HG02840 (cell line): ENCODE data around the gene SDK2.

Experiments
- ATAC-seq: cut with Tn5 transposase; IDR thresholded peaks from one replicate; pipeline ENCODE4 v1.9.1; 2021; ENCODE audit warnings: mild to moderate bottlenecking, moderate library complexity, moderate number of reproducible peaks; ENCODE audit not compliant: unreplicated experiment, low FRiP score

SDK2 gene

DNA sequence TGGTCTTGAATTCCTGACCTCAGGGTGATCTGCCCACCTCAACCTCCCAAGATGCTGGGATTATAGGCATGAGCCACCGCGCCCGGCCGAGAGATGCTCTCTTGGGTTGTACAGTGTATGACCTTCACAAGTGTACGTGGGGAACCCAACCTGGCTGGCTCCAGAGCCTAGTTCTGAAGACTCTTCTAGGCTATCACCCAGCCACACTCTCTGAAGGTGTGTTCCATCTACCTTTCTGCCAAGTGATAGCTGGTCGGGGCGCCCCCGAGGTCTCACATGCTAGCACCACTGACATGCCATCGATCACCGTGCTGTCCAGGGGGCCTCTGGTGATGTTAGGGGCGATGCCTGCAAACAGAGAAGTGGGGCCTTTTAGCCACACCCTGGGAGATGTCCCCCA is 210.7 kb downstream of the SDK2 start:
- ATAC-seq: no peak

DNA sequence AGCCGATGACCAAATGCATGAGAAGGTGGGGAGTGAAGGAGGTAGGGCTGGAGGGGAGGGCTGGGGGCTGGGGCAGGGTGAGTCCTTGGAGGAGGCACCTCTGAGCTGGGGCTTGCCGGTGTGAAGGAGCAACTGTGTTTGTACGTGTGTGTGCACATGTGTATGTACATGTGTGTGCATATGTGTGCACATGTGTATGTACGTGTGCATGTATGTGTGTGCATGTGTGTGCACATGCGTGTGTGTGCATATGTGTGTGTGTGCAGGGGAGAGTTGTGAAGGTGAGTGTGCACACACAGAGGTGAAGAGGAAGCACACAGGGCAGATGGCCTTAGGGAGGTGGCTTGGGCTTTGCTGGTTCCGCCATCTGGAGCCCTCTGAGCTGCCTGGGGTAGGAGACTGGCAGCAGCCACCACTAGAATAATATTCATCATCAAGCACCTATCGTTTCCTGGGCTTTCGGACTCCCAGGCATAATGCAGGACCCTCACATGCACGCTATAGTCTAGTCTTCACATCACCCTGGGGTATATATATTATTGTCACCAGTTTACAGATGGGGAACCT is 211.5 kb downstream of the SDK2 start:
- ATAC-seq: no peak

DNA sequence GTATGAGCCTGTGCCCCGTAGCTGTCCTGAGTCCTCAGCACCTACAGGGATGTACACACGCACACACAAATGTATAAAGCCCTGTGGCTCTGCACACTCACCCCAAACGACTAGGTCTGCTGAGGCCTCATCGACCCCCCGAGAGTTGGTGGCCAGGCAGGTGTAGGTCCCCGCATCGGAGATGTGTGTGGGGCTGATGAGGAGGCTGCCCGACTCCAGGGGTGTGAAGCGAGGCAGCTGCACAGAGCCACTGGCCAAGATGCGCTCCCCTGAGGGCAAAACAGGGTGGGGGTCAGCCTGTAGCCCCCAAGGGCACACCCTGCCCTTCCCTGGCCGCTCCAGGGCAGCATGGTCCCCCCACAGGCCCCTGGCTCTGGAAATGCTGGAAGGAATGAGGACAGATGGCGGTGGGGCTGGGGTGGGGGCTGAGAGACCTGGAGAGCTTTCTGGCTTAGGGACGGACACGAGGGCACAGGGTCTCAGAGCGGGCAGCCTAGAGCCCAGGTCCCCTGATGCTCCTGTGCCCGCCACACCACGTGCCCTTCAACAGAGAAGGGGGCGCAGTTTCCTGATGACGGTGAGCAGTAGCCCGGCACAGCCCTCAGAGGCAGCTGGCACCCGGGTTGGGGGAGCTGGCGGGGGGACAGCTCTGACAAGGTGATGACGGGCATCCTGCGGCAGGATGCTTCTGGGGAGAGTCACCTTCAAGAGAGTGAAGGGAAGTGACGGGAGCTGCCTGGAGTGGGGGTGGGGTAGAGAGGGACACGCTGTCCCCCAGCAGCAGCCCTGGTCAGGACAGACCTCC is 212.6 kb downstream of the SDK2 start:
- ATAC-seq: no peak

DNA sequence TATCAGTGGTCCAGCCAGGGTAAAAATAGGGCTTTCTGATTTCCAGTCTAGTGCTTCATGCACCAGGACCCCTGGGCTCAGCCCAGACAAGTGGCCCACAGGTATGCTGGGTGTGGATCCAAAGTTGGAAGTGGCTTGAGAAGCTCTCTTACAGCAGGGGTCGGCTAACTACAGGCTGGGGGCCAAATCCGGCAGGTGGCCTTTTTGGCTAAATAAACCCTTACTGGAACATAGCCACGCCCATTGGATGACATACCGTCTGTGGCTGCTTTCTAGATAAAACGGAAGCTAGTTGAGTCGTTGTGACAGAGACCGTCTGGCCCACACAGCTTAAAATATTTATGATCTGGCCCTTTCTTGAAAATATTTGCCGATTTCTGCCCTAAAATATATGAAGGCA is 213.4 kb downstream of the SDK2 start:
- no peak for ATAC-seq

DNA sequence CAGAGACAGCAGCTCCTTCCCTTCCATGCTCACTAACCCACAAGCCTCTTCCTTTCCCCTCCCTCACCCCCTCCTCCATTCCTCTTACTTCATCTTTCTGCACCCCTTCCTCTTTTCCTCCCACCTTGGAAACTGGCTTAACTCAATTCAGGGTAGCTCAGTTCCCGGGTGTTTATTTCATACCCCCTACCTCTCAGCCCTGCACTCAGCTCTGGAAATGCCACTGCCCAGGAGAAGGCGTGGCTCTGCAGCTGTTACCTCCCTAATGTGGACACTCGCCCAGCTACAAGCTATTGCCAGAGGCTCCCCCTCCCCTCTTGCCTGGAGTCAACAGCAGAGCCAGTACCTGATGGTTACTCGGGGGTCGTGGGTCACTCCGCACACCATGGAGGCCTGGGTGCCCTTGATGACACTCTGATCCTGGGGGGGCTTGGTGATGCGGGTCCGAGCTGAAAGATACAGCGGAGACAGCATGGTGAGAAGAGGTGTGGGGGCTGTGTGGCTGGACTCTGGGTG is 214.0 kb downstream of the SDK2 start:
- ATAC-seq: no peak

DNA sequence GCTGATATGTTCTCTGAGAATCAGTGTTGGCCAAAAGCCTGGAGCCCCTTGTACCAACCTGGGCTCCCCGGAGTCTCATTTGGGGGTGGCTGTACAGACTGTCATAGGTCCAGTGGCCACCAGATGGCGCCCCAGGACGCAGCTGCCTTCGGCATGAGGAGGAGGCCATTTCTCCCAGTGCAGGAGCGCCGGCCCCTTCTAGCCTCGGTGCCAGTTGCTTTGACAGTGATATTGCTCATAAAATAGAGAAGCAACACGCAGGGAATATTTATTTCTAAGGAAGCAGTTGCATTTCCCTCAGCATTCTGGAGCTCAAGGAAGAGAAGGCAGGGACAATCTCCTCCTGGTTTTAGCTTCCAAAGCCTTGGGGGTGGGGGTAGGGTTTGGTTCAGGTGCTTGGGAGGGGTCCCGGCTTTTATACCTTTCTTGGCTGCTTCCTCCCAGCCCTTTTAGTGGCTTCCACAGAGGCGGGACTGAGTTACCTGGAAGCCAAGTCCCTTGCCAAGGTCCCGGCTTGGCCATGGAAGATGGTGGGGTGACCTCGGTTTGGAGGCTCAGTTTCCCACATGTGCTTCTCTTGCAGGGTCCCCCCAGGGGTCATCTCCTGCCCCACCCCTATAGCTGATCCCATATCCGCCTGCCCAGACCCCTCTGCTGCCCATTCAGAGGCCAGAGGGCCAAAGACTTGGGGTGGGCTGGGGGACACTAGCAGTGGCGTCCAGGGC is 214.6 kb downstream of the SDK2 start:
- ATAC-seq: no peak

DNA sequence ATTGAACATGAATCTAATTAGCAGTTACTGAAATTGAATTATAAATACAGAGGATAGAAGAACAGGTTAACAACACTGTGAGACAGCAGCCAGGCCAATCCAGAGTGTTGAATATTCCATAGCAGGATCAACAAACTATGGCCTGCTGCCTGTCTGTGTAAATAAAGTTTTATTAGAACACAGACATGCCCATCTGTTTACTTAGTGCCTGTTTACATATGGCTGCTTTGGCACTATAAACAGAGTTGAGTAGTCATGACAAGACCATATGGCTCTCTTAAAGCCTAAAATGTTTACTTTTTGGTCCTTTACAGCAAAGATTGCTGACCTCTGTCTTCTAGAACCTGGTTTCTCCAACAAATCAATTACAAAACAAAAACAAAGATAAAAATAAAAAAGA is 217.0 kb downstream of the SDK2 start:
- no peak for ATAC-seq

DNA sequence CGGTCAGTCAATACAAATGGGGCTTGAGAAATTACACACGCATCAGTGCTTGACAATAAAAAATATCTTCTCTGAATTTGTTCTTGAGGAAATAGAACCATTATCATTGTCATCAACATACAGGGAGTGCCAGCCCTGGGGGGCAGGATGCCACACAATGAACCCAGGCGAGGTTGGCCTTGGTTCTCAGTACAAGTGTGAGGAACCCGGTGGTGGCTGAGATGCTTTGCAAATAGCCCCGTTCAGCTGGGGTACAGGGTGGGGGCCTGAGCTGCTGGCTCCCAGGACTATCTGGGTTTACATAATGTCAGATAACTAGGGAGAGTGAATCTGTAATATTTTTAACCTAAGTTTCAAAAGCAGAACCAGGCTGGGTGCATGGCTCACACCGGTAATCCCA is 219.7 kb downstream of the SDK2 start:
- no peak for ATAC-seq

DNA sequence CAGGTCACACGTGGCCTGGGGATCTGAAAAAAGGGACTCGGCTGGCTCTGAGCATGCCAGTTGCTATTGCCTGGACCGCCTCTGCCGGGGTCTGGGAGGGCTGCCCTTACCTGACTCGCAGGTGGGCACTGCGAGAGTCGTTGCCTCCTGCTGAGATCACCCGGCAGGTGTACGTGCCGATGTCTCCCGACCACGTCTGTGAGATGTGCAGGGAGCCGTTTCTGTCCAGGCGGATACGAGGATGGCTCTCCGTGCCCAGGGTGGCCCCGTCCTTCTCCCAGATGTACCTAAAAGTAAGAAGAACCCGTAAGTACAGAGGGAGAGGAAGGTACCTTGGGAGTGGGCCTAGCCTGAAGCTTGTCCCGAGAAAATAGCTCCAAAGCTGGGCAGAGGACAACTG is 220.4 kb downstream of the SDK2 start:
- ATAC-seq: no peak

DNA sequence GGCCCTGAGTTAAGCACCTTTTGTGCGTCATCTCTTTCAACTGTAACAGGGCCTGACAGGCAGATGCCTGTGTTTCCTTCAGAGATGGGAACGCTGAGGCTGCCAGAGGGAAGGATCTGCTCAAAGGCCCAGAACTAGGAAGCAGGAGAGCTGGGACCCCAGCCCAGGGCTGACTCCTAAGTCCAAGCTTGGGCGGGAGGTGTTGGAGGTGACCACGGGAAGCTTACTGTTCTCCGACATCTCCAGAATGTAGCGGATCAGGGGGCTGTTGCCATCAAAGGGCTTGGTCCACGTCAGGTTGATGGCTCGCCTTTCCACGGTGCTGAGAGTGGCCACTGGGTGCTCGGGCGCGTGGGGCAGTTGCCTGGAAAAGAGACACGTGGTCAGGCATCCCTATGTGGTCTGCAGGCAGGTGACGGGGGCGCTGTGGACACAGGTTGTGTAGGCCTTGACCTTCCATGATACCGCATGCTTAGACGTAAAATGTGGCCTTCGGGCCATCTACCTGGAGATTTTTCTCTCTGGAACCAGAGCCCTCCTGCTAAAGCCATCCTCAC is 221.0 kb downstream of the SDK2 start:
- no peak for ATAC-seq

DNA sequence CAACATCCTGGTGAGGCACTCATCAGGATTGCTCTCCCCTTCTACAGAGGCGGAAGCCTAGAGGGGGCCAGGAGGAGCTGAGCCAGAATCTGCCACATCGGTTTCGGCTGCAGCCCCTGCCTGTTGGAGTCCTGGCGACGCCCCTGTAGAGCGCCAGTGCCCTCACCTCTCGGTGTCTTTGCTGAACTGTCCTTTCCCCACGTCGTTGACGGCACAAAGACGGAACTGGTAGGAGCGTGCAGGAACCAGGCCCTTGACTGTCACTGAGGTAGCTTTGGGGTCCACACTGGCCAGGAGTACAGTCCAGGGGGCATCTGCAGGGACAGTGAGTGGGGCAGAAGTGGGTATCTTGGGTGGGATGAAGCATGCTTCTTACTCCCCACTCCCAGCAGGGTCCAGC is 222.1 kb downstream of the SDK2 start:
- ATAC-seq: no peak

DNA sequence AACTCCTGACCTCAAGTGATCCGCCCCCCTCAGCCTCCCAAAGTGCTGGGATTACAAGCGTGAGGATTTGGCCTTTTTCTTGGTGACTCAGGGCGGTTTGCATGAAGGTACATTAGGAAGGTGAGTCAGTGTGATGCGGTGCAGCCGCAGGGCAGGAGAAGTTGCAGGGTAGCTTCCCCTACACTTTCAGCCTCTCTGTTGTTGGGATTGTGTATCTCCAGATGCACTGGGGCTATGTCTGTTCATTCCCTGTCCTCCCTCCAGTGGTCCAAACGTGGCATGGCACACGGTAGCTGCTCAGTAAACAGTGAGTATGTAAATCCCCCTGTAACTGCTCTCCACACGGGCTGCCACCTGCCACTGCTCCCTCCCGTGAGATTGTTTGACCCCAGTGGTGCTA is 223.3 kb downstream of the SDK2 start:
- ATAC-seq: no peak

DNA sequence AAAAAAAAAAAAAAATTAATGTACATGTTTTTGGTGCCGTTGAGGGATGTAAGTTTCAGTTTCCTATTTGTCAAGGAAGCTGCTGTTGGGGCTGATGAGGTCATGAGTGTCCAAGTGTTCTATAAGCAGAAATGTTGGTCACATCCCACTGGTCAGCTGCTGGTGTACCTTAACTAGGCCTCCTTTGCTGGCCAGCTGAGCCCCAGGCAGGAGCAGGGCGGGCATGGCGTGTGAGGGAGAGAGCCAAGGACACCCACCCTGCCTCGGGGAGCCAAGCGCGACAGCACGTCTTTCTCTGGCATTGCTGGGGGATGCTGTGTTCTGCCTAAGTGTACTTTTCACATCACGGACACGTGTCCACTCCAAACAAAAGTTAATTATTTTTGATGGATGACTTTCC is 224.4 kb downstream of the SDK2 start:
- ATAC-seq: no peak

DNA sequence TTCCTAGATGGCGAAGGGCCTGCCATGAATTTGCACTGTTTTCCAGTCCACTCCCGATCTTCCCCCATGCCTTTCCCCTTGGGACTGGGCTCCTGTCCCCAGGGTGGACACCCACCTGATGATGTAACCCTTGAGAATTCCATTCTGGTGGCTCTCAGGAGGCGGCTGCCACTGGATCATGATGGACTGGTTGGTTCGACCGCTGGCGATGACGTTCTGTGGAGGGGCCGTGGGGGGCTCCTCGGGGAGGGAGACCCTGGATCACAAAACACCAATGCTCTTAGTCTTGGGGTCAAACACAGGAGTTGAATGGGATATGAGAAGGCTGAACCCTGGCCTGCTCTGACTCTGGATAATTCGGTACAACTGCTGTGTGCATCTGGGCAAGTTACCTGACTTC is 225.2 kb downstream of the SDK2 start:
- ATAC-seq: no peak

DNA sequence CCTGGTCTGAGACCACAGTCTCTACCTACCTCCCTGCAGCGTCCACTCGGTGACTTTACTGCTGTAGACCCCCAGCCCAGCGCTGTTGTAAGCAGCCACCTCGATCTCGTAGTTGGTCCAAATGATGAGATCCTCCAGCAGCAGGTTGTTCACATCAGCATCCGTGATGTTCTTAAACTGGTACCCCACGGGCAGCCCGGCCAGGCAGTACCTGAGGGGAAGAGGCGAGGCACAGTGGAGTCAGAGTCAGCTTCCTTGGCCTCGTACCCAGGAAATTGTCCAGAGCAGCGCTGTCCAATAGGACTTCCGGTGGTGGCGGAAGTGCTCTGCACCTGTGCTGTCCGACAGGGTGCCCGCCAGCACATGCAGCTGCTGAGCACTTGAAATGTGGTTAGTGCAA is 228.5 kb downstream of the SDK2 start:
- ATAC-seq: no peak

DNA sequence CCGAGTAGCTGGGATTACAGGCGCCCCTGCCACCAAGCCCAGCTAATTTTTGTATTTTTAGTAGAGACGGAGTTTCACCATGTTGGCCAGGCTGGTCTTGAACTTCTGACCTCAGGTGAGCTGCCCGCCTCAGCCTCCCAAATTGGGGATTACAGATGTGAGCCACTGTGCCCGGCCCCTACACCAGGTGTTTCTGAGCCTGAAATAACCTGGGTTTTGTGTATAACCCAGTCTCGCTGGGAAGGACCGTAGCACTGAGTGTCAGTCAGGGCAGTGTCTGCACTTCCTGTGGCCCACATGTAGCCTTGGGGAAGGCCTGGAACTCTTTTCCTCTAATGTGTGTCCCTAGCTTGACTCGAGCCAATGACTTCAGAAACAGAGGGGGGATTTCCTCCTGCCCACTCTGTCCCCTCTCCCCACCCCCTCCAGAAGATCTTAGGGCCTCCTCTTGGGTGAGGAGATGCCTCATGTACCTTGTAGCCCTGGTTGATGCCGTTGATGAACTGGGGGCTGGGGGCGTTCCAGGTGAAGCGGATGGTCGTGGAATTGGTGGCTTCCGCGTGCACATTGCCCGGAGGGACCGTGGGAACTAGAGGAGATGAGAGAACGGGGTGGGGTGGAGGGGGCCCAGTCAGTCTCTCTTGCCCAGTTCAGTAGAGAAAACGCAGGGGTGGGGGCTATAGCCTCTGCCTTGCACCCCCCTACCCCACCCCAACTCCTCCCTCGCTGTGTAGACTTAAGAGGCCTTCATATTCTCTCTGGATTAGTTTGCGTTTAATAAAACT is 229.9 kb downstream of the SDK2 start:
- ATAC-seq: no peak

DNA sequence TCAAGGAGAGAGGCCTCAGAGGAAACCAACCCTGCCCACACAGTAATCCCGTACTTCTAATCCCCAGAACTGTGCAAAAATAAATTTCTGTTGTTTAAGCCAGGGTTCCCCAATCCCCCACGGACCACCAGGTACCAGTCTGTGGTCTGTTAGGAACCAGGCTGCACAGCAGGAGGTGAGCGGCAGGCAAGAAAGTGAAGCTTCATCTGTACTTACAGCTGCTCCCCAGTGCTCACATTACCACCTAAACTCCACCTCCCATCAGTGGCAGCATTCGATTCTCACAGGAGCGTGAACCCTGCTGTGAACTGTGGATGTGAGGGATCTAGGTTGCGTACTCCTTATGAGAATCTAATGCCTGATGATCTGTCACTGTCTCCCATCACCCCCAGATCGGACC is 231.3 kb downstream of the SDK2 start:
- no peak for ATAC-seq

DNA sequence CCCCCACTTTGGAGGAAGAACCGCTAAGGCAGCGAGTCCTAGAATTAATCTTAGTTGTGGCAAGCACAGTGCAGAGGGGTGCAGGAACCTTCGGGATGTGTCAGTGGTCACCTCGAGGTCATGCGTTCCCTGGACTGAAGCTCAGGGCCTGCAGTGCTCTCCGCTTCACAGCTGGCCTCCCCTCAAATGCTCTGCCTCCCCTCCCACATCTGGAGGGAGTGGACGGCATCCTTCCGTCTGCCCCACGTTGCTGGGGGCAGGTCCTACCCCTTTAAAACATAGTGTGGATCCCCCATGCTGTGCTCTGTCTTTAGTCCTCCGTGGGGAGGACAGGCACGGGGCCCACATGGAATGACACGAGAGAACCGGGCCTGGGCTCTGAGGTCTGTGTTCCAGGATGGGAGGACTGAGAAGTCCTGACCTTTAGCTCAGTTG is 232.9 kb downstream of the SDK2 start:
- ATAC-seq: no peak

DNA sequence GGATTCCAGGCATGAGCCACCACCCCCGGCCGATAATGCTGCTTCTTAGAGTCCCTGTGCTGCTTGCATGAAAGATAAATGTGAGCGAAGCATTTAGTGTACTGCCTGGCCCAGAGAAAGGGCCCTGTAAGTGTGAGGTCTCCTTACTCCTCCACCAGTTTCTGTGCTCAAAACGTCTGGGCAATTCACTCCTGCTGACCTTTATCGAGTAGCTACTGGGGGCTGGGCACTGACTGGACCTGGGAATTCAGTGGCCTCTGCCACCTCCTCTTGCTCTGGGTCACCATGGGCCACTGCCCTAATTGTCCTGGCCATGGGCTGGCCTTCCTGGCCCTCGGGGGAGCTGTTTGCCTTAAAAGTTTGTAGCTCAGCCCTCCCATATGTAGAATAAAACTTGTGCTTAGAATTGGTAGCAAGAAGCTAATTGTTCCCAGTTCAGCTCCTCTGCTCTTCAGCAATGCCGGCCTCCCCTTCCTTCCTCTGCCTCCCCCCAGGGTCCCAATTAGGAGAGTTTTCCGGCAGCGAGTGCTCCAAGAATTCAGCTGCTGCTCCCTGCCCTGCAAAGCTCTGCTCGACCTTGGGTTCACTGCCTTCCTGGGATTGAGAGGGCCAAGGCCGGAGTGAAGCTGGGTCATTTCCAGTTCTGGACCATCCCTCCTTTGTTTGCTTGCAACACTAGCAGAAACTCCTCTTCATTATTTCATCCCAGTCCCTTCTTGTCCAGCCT is 233.5 kb downstream of the SDK2 start:
- ATAC-seq: no peak

DNA sequence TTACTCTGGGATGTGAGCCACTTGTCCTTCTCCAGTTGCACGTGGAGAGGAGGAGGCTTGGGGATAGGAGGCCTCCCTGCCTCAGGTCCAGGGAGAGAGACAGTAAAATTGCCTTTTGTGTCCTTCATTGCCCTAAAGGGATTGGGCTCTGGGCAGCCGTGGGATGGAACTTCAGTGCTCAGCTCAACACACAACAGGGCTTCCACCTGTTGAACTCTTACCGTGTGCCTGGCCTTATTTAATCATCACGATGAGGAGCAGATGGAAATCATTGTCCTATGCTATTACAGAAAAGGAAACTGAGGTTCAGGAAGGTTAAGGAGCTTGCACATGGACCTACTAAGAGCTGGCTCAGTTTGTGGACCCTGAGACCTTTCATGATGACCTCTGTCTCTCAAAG is 240.0 kb downstream of the SDK2 start:
- ATAC-seq: no peak
